ENCODE results near the gene WFIKKN2. TPM values are rescaled to one million over a fixed set of nuclear protein-coding genes. Genes with fewer than 3 reads are reported as not detected.

WFIKKN2 gene
- total RNA-seq, 2 donors from 2014 or later = 0.33 to 0.42 TPM

DNA sequence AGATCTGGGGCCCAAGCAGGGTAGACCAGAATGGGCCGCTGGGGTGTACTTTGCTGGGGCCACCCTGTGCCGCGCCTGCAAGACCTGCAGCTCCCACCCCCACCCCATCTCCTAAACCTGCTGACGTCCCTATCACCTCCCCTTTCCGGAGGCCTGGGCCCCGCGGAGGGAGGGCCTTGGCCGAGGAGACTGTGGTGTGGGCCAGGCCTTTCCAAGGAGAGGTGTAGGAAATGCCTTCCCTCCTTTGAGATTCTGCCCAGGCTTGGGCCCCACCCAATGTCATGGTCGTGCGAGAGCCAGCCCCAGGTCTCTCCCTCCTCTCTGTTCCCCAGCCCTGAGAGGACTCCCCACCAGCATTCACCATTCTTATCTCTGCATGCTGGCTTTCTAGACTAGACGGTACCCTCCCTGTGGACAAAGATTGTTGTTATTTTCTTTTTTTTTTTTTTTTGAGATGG is 3.9 kb upstream of the WFIKKN2 start:
- intact Hi-C loops (cut with DNase I) = loop anchor here in 1 of 2 donors (1.0 to 5.0 kb wide), 2 partner anchors 27 to 199 kb away; partner anchors contain the start of gene ABCC3
- DNase-seq (ENCODE audit: low spot score) = no peak

DNA sequence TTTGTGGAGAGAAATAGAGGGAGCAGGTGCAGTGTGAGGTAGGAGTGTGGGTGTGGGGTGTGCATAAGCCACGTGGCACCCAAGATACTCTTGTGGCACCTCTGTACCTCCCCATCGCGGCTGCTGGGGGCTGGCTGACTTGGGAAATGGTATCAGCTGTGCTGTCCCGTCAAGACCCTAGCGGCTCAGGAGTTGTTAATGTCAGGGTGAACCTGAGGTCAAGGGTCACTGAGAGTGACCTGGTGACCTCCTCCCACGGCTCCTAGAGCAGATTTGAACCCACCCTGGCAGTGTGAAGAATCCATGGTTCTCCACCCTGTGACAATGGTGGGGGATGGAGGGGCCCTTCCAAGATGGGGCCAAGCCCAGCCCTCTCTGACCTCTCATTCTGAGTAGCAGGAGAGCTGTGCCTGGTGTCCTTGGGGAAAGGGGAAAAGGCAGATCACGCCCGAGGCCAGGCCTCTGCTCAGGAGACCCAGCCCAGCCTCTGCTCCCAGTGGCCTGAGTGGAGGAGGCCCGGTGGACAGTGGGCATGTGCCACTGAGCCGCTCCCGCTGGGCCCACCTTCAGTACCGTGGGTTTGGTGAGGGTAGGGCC is 3.0 kb upstream of the WFIKKN2 start:
- intact Hi-C loops (cut with DNase I) = loop anchor here in 1 of 2 donors (5.0 kb wide), 1 partner anchor 200 kb away; the partner anchor contains the start of gene ABCC3
- no peak for DNase-seq (ENCODE audit: low spot score)

DNA sequence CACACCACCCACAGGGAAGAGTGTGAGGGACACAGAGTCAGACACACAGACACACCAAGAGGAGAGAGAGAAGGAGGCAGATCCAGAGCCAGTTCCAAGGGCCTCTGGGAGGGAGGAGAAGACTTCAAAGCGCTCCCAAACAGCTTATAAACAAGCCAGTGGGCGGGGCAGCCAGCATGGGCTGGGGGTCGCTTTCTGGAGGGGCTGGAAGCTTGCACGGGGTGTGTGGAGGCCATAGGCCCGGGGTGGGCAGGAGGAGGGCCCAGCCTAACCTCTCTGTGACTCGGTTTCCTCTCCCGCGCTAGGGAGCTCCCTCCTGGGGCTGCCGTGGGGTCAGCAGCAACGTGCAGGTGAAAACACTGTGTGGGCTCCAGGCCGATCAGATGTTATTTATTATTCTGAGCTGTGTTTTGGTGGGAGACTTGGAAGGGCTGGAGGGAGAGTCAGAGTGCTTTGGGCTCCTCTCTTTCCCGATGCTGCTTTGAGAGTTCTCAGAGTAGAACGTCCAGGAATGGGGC is 2.5 kb upstream of the WFIKKN2 start:
- DNase-seq (ENCODE audit: low spot score) = peak; percentile 68
- intact Hi-C loops (cut with DNase I) = loop anchor here in 1 of 2 donors (5.0 kb wide), 1 partner anchor 201 kb away; the partner anchor contains the start of gene ABCC3

DNA sequence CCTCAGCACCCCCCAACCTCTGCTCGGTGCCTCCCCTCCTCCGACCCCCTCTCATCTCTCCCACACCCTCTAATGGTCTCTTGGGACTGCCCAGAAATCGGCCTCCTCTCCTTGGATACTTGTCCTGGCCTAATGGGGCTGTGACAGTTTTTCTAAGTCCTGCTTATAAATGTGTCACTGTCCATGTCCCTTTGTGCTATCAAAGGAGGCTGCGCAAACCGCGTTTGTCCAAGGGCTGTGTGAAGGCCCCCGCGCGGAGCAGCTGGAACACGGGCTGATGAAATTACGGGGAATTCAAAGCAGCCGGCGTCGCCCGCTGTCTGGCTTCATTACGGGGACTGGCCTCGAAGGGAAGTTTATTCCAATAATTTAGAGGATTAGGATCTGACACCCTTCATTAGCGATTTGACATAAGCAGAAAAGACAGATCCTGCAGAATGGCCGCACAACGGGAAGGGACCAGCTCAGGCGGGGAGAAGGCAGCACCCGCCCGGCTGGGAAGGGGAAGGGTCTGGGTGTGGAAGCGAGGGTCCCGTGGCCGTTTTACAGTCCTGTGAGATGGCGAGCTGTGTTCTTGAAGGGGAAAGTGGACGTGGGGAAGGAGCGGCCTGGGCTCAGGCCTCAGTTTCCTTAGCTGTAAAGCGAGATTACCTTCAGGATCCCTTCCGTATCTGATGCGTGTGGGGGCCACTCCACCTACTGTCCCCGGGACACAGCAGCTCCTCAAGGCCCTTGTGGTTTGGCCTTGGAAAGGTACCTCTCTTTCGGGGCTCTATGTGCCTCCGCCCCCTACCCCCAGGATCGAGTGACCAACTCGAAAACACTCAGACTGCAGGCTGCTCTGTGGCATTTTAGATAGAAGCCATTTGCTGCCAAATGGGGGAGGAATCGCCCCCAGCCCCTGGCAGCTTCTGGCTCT is 1.6 kb upstream of the WFIKKN2 start:
- intact Hi-C loops (cut with DNase I) = loop anchor here in 1 of 2 donors (5.0 kb wide), 1 partner anchor 201 kb away; the partner anchor contains the start of gene ABCC3
- no peak for DNase-seq (ENCODE audit: low spot score)

DNA sequence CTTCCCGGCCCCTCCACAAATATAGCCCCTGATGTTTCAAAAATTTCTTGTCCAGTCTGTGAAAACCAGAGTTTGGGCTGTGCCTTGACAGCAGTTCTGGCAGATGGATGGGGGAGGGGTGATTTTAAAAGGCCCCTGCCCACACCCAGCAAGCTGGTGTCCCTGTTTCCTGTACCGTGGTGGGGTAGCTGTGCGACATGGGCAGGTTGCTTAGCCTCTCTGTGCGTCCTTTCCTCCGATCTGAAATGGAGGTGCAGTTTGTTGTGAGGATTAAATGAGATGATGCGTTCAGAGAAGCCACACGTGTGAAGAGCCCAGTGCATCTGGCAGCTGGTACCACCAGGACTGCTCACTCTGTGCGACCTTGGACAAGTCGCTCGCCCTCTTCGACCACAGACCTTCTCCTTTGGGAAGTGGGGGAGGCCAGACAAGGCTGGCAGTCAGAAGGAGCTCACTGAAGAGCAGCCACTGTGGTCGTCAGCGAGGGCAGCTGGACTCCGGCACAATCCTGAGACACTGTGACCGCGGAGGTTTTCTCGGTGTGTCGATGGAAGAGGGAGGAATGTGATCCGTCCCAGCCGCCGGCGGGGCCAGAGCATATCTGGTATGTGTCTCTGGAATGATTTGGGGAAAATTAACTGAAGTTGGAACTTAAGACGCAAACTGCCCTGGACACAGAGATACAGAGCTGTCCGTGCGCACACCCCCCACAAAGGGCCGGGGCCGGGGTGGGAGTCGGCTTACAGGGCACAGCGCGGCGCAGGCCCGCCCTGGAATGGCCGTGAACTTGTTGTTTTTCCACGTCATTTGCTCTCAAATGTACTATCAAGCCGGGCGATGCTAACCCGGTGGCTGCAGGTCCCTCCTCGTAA is 721 bp upstream of the WFIKKN2 start:
- DNase-seq (ENCODE audit: low spot score) = no peak
- intact Hi-C loops (cut with DNase I) = loop anchor here in 1 of 2 donors (5.0 kb wide), 1 partner anchor 202 kb away; the partner anchor contains the start of gene ABCC3

DNA sequence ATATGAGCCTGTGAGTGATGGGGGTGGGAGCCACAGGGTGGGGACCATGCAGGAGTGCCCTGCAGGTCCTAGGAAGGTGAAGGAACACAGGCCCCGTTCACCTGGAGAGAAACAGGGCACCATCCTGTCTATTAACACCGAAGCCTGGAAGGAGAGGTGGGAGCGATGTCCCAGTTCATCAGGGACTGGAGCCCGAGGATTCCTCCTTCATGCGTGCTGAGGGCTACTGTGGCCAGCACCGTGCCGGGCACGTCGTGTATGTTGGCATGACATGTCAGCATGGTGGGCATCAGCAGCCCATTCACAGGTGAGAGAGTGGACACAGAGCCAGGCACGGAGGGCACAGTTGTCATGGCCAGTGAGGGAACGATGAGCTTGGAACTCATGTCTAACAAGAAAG is 1.4 kb downstream of the WFIKKN2 start:
- intact Hi-C loops (cut with DNase I) = no loop called here
- no peak for DNase-seq (ENCODE audit: low spot score)

DNA sequence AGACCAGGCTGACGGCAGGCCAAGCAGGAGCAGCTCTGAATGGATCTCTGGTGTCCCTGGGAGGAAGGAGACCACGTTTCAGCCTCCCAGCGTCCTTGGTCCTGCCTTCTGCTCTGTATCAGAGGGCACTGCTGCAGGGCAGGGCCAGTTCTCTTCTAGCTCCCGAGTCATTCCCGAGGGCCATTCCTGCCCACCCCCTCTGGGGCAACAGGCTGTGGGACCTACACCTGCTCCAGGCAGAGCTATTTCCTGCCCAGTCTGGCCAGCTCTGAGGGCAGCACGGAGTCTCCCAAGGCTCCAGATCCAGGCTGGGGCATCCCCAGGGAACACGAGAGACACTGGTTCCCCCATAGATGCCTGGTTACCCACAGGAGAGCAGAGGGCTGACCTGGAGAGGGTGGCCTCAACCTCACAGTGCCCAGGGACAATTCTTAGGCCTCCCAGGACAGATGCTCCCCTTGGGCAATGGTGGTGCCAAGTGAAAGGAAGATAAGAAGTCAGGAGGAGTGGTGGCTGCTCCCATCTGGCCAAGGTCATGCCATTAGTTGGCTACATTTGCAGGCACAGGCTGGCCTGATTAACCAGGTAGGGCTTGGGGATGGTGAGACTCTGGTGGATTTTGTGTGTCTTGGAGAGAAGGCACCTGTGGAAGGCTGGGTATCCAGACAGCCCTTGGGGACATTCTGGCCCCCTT is 2.0 kb downstream of the WFIKKN2 start:
- intact Hi-C loops (cut with DNase I) = no loop called here
- no peak for DNase-seq (ENCODE audit: low spot score)

DNA sequence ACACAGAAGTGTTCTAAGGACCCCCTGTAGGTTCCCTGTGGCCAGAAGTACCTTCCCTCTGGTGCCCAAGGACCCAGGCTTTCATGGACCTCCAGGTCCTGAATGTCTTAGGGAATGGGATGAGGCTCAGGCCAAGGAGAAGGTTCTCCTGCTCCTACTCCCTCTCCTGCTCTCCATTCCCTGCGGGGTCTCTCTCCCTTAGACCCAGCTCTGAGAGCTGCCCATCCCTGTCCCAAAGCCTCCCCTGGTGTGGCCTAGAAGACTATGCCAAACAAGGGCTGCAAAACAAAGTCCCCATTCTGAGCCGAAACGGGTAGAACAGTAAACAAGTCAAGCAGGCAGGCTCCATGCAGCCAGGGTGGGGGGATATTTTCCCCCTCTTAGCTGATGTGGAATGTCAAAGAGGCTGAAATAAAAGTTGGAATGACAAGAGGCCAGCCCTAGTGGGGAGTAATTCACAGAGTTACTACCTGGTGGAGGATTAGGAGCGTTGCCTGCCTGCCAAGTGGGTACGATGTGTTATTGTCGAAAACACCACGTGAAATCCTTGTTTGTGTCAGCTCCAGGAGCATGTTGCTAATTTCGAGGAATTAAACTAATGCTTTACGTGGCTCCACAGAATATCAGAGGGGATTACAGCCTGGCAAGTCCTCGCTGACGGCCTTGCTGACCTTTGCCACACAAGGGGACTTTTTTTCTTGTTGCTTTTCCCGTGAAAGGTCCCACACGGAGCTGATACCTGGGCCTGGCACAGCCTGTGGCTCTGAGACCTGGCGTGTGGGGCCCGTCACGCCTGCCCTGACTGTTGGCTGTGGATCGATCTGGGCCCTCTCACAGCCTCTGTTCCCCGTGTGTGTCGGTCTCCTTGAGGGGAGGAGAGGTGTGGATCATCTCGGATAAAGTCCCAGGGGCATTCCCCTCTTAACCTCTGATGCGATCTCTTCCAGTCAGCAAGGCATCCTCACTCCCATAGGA is 2.9 kb downstream of the WFIKKN2 start:
- intact Hi-C loops (cut with DNase I) = no loop called here
- DNase-seq (ENCODE audit: low spot score) = no peak

- intact Hi-C loops (cut with DNase I) = loop anchor here (2.0 to 5.0 kb wide), 2 partner anchors 53 to 57 kb away; no protein-coding TSS in a partner anchor
- no peak for DNase-seq (ENCODE audit: low spot score)
Observed at GRCh38 chr17:50839591-50840310, 4.4 kb downstream of the WFIKKN2 start.

DNA sequence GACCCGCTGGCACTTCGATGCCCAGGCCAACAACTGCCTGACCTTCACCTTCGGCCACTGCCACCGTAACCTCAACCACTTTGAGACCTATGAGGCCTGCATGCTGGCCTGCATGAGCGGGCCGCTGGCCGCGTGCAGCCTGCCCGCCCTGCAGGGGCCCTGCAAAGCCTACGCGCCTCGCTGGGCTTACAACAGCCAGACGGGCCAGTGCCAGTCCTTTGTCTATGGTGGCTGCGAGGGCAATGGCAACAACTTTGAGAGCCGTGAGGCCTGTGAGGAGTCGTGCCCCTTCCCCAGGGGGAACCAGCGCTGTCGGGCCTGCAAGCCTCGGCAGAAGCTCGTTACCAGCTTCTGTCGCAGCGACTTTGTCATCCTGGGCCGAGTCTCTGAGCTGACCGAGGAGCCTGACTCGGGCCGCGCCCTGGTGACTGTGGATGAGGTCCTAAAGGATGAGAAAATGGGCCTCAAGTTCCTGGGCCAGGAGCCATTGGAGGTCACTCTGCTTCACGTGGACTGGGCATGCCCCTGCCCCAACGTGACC is 5.0 kb downstream of the WFIKKN2 start:
- intact Hi-C loops (cut with DNase I) = loop anchor here (2.0 to 5.0 kb wide), 2 partner anchors 54 to 58 kb away; no protein-coding TSS in a partner anchor
- no peak for DNase-seq (ENCODE audit: low spot score)

DNA sequence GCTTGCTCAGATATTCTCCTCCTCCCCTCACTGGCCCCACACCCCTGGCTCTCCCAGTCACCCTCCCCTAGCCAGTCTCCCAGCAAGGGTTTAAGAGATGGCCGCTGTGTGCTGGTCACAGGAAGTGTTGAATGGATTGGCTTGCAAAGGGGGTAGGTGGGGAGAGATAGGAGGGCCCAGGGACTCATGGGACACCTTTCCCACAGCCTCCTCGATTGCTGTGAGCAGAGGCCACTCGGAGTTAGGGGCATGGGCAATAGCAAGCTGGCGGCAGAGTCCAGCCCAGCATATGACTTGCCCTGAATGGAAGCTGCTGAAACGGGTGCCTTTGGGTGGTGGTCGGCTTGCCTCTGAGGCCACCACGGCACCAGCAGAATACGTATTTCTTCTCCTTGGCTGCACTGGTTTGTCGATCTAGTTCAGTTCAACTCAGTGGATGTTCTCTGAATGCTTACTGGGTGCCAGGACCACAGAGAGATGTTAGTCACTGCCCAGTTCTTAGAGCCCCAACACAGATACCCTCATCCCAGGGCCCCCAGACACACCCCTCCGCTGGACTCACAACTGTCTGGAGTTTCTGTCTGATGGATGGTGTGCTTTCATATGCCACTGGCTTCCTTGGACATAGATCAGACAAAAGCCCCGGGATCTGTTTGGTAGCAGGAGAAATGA is 6.0 kb downstream of the WFIKKN2 start:
- intact Hi-C loops (cut with DNase I) = loop anchor here (2.0 to 5.0 kb wide), 2 partner anchors 55 to 59 kb away; no protein-coding TSS in a partner anchor
- no peak for DNase-seq (ENCODE audit: low spot score)

DNA sequence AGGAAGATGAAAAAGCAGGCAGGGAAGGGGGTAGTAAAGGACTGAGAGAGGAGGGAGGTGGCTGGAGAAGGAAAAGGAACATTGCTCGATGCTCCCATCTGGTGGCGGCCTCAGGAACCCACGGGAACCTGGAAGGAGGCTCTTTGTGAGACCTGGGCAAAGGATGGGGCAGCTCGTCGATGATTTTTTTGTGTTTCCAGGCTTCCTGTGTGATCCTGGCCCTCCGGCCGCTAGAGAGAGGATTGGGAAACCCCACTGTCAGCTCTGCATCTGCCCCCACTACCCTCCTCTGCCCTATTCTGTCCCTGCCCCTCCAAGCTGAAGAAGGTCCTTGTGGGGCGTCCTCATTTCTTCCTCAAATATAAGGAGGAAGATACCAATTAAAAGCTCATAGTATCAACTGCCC is 6.6 kb downstream of the WFIKKN2 start:
- DNase-seq (ENCODE audit: low spot score) = peak; percentile 89
- intact Hi-C loops (cut with DNase I) = loop anchor here (2.0 to 5.0 kb wide), 4 partner anchors 55 to 295 kb away; partner anchors contain the start of gene SPATA20 (in 1 of the 2)

- no peak for DNase-seq (ENCODE audit: low spot score)
Observed at GRCh38 chr17:50842506-50843149, 7.2 kb downstream of the WFIKKN2 start.

DNA sequence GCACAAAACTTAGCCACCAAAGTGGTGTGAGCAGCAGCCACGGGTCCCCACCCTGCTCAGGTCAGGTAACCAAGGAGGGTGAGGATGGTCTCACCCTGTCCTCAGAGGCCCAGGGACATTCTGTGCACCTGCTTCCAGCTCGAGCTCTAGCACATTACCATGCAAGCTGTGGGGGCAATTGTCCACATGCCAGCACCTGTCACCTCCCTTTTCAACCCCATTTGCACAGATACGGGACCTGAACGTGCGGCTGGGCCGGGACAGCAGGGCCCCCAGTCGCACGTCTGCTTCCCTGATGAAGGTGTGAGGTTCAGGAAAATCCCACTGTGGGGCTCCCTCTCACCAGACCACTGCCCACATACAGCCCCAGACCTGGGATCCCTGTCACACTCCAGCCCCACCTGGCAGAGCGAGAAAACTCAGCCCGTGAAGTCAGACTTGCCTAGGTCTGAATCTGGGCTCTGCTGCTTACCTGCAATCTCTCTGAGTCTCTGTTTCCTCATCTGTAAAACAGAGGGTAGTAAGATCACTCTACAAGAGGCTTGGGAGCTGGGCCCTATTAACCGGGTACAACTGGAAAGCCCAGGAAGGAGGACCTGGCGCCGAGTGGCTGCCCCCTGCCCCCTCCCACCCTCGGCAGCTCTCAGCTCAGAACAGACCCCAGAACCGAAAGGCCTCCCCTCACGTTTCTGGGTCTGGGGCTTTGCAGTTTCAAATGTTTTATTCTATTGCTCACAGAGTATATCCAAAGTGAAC is 7.9 kb downstream of the WFIKKN2 start:
- no peak for DNase-seq (ENCODE audit: low spot score)
- intact Hi-C loops (cut with DNase I) = loop anchor here (2.0 to 5.0 kb wide), 3 partner anchors 61 to 297 kb away; partner anchors contain the start of gene SPATA20 (in 1 of the 2)

More at GRCh38 chr17:50842506-50843149, 7.2 kb downstream of the WFIKKN2 start:
- intact Hi-C loops (cut with DNase I) = loop anchor here (2.0 to 5.0 kb wide), 3 partner anchors 60 to 296 kb away; partner anchors contain the start of gene SPATA20 (in 1 of the 2)
